A549 treated with GW870086 at 1 μM for 4 hours (cell line): ENCODE measurements around the gene RND1. TPM values are rescaled to one million over a fixed set of nuclear protein-coding genes. Genes with fewer than 3 reads are reported as not detected.

Experiments used
- total RNA-seq: library from RNA; stranded (reverse); fragments of 200-300 nt; extraction: Qiagen RNA extraction; gene quantifications from 5 replicates; pipeline ENCODE4 v1.2.3, GENCODE V29; 2022; ENCODE audit warnings: low read depth

Gene RND1
- 4.3 to 9.8 TPM (median 8.0 TPM) in 5 replicates for total RNA-seq

DNA sequence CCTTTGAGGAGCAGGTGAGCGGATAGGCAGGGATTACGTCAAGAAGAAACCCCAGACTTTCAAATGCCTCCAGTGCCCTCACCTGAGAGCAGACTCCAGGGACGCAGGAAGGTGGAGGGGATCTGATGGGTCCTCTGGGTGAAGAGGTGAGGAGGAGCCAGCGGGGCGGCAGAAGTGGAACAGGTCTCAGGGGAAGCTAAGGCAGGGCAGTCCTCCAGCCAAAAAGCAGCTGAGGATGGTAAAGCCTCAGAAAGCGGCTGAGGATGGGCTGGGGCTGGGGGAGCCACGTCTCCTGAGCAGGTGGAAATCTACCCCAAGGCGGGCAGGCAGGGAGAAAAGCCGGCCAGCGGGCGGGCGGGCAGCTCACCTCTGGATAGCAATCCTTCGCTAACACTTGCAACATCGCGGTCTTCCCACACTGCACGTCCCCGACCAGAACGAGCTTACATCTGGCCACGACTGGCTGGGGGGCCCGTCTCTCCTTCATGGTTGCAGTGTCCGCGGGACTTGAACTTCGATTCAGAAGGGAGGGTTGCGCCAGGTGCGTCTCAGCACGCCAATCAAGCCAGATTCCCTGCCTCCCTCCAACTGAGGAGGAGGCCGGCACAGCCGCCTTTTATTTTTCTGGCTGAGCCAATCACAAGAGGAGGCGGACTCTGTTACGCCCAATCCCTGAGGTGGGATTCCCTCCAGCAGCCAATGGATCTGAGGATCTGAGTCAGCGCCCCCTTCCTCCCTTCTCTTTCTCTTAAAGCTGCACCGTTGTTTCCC, at the start of gene RND1:
Gene RND1, minus strand, starts transcription at position 590 of the 771 bp plus-strand sequence. Its CDS starts 103 bp downstream, at position 487.

DNA sequence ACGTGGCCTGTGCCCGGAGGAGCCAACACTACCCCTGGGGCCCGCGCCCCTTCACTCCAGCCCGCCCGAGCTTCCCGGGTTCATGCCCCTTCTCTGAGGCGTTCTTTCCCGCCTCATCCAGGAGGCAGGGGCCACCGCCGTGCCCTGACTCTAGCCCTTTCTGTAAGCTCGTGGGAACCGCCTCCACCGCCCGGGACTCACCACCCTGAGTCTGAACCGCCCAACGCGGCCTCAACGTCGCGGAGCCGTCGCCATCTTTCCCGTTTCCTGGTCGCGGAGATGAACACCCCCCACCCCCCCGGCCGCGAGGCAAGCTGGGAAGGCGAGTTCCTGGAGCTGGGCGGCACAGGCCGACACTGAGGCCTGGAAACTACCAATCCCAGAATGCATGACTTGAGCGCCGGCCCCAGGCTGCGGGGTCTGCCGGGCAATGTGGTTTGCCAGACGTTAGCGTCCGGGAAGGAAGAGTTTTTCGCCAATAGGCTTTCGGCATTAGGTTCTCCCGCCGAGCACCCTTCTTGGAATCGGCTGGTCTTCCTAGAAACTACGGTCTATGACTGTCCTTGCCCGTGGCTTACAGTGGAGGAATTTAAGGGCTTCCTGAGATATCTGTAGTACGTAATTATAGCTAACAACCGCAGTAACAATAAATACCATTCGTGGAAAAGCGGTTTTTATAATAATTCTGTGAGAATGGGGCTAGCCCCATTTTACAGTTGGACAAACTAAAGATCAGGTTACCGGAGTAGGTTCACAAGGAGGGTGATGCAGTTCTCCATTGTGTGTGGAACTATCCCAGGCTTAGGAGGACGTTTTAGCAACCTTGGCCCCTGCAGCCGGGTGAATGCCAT, 13.6 kb downstream of the RND1 start, which contains the start of gene DDX23:
Gene DDX23, minus strand, starts transcription at position 281 of the 851 bp plus-strand sequence. CDS start 6,381 bp downstream, outside the sequence.

DNA sequence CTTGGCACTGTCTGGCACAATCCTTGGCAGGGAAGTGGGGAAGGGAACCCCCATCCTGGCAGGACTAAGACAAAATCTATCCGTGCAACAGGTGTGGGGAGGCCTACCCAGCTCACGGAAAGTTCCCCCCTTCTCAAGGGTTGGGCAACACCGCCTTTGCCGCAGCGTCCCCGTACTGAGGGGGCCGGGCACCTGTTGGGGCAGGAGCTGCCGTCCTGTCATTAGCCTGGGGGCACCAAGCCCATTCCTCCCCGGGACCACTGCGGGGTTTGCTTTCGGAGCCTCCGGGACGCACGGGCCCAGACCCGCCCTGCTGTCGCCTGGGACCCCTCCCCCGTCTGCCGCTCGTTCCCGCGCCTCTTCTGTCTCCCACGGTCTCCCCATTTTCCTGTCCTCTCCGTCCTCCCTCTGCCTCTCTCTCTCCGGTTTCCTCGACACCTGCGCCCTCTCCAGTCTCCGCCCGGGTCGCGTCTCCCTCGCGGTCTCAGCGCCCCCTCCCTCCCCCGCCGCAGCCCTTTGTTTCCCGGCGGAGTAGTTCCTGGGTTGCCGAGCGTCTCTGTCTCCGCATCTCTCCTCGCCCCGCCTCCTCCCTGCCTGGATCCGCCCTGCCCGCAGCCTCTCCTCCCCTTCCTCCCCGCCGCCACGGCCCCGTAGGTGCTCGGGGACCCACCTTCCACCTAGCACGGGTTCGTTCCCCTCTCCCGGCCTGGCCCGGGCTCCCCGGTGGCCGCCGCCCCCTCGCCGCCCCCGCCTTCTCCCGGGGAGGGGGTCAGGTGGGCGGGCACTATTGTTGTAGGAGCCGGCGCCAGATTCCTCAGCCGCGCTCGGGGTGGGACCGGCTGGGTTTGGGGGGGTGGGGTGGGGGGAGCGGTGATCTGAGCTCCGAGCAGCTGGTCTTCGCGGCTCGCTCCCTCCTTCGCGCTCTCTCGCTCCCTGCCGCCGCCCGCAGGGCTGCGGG, 47.5 kb downstream of the RND1 start, which contains the start of gene CACNB3:
Gene CACNB3, plus strand, starts transcription at position 624 of the 958 bp plus-strand sequence. CDS start 434 bp downstream, outside the sequence.

Other genes starting within 250 kb of the RND1 start
- 36.2 to 49.6 TPM (median 38.7 TPM) in 5 replicates for gene KANSL2, start 183.6 kb downstream of the RND1 start, total RNA-seq
- 11.5 to 14.8 TPM (median 14.1 TPM) in 5 replicates for gene CCNT1, start 149.2 kb downstream of the RND1 start, total RNA-seq
- gene ADCY6, start 76.8 kb downstream of the RND1 start, total RNA-seq: 9.0 to 15.8 TPM (median 13.2 TPM) in 5 replicates
- 30.6 to 48.3 TPM (median 34.2 TPM) in 5 replicates for gene CACNB3, start 47.4 kb downstream of the RND1 start, total RNA-seq
- gene DDX23, start 13.7 kb downstream of the RND1 start, total RNA-seq: 71.7 to 79.1 TPM (median 78.2 TPM) in 5 replicates
- 49.5 to 64.1 TPM (median 58.9 TPM) in 5 replicates for gene FKBP11, start 59.6 kb upstream of the RND1 start, total RNA-seq
- gene ARF3, start 91.6 kb upstream of the RND1 start, total RNA-seq: 103 to 164 TPM (median 149 TPM) in 5 replicates
- 1.5 to 2.5 TPM (median 2.1 TPM) in 5 replicates for gene WNT10B, start 105.9 kb upstream of the RND1 start, total RNA-seq
- gene WNT1, start 112.5 kb upstream of the RND1 start, total RNA-seq: 0.24 TPM in 1 of 5 replicates, not detected in the others
- gene DDN, start 133.5 kb upstream of the RND1 start, total RNA-seq: 0.48 to 0.78 TPM (median 0.74 TPM) in 5 replicates
- gene PRKAG1, start 152.9 kb upstream of the RND1 start, total RNA-seq: 38.1 to 44.3 TPM (median 40.4 TPM) in 5 replicates
- 29.9 to 39.0 TPM (median 36.8 TPM) in 5 replicates for gene KMT2D, start 194.9 kb upstream of the RND1 start, total RNA-seq
- gene RHEBL1, start 204.1 kb upstream of the RND1 start, total RNA-seq: 3.4 to 4.9 TPM (median 4.2 TPM) in 5 replicates
- gene DHH, start 228.9 kb upstream of the RND1 start, total RNA-seq: 0.03 TPM in 1 of 5 replicates, not detected in the others
- 11.9 to 19.3 TPM (median 15.0 TPM) in 5 replicates for gene LMBR1L, start 245.0 kb upstream of the RND1 start, total RNA-seq